NT2/D1 (cell line): ENCODE results near the gene MEIOB.
A peak's percentile ranks its signal among the peaks of the same experiment; 100 is the strongest.
"Not testable (repeated sequence)": the region's sequence is repeated elsewhere in the genome, so short reads cannot be mapped to it uniquely, and the experiment has no call there.

Experiments
- DNase-seq: peaks from one replicate; pipeline ENCODE4 v3.0.0-alpha.2; 2011; ENCODE audit warnings: low read depth, low spot score
- H3K27me3 ChIP-seq: 2 replicates; pipeline ENCODE4 v1.6.0; 2011; ENCODE audit warnings: mild to moderate bottlenecking; ENCODE audit not compliant: insufficient read length, insufficient read depth
- H3K36me3 ChIP-seq: 2 replicates; pipeline ENCODE4 v1.6.1; 2011; ENCODE audit warnings: mild to moderate bottlenecking, low read length, mixed read lengths; ENCODE audit not compliant: insufficient read depth, insufficient read length
- H3K4me1 ChIP-seq: 2 replicates; pipeline ENCODE4 v1.5.1; 2011; ENCODE audit not compliant: insufficient read depth, insufficient read length
- H3K4me3 ChIP-seq: 2 replicates; pipeline ENCODE4 v1.5.1; 2011; ENCODE audit warnings: low read depth; ENCODE audit not compliant: insufficient read length
- H3K9ac ChIP-seq: 2 replicates; pipeline ENCODE4 v1.6.0; 2011; ENCODE audit warnings: low read depth; ENCODE audit not compliant: insufficient read length
- H3K9me3 ChIP-seq: 2 replicates; pipeline ENCODE4 v1.5.1; 2011; ENCODE audit warnings: mild to moderate bottlenecking, low read length; ENCODE audit not compliant: insufficient read depth
- SUZ12 ChIP-seq: IDR thresholded peaks from 2 replicates; pipeline ENCODE4 v1.6.1; 2011; ENCODE audit not compliant: insufficient read length, insufficient read depth; ENCODE audit errors: extremely low read depth
- YY1 ChIP-seq: IDR thresholded peaks from 2 replicates; pipeline ENCODE4 v1.6.1; 2011; ENCODE audit not compliant: insufficient read length, insufficient read depth
- ZNF274 ChIP-seq: IDR thresholded peaks from 2 replicates; pipeline ENCODE4 v1.6.1; 2011; ENCODE audit warnings: mild to moderate bottlenecking, low read depth, low read length

Gene MEIOB

GRCh38 chr16:1871974-1872635 is at the start of gene MEIOB:
TSS of gene MEIOB (minus strand) at chr16:1872164. CDS start at chr16:1868175, 3,989 bp downstream.
- H3K4me3 ChIP-seq = peak within 1 kb of the TSS; percentile 43

GRCh38 chr16:1920727-1921171 is 48.8 kb upstream of the MEIOB start:
- Histone ChIP-seq H3K36me3 (no peaks in the 10 kb centered on the region), H3K9me3 (no peaks in the 10 kb centered on the region), H3K27me3 (peaks cover 60% of the 10 kb centered on the region), H3K4me1 (peaks cover 49% of the 10 kb centered on the region), H3K4me3 (no peak overlapping the region), H3K9ac (peak overlapping the region; percentile 7)
- no peak for TF ChIP-seq YY1
- TF ChIP-seq ZNF274 = no peak
- TF ChIP-seq SUZ12 = no peak
- peak; percentile 63 for DNase-seq

More at GRCh38 chr16:1871974-1872635, at the start of gene MEIOB:
- H3K4me1 ChIP-seq = no peaks in the 10 kb centered on the region
- TF ChIP-seq ZNF274 (no peak), SUZ12 (no peak), YY1 (no peak)
- H3K36me3 ChIP-seq = no peaks in the 10 kb centered on the region
- peaks cover 4% of the 10 kb centered on the region for H3K27me3 ChIP-seq
- DNase-seq = peak; percentile 61
- H3K9ac ChIP-seq = peak within 1 kb of the TSS; percentile 56
- no peaks in the 10 kb centered on the region for H3K9me3 ChIP-seq

GRCh38 chr16:1920122-1920521 is 48.2 kb upstream of the MEIOB start:
- not testable (repeated sequence) for H3K9me3 ChIP-seq, DNase-seq, H3K9ac ChIP-seq, H3K36me3 ChIP-seq, H3K4me3 ChIP-seq
- peaks cover 63% of the 10 kb centered on the region for H3K27me3 ChIP-seq
- peaks cover 47% of the 10 kb centered on the region for H3K4me1 ChIP-seq

GRCh38 chr16:1919327-1919998 is 47.5 kb upstream of the MEIOB start:
- H3K27me3 ChIP-seq = peaks cover 63% of the 10 kb centered on the region

GRCh38 chr16:1918351-1919326 is 46.7 kb upstream of the MEIOB start, which contains the start of gene HS3ST6:
TSS of gene HS3ST6 (minus strand) at chr16:1918415. CDS start at chr16:1918323, 92 bp downstream.
- H3K27me3 ChIP-seq = peaks cover 63% of the 10 kb centered on the region
- DNase-seq = no peak
- no peaks in the 10 kb centered on the region for H3K9me3 ChIP-seq
- peaks cover 47% of the 10 kb centered on the region for H3K4me1 ChIP-seq
- H3K4me3 ChIP-seq = peak within 1 kb of the TSS; percentile 47
- no peaks in the 10 kb centered on the region for H3K36me3 ChIP-seq
- peak within 1 kb of the TSS; percentile 74 for H3K9ac ChIP-seq
- no peak for TF ChIP-seq ZNF274
- TF ChIP-seq SUZ12 = no peak
- TF ChIP-seq YY1 = no peak

More at GRCh38 chr16:1919327-1919998, 47.5 kb upstream of the MEIOB start:
- no peak for DNase-seq
- Histone ChIP-seq H3K4me1 (peaks cover 50% of the 10 kb centered on the region), H3K4me3 (no peak overlapping the region), H3K36me3 (no peaks in the 10 kb centered on the region), H3K9me3 (no peaks in the 10 kb centered on the region), H3K9ac (no peak overlapping the region)
- TF ChIP-seq YY1 (no peak), ZNF274 (no peak), SUZ12 (no peak)

- Histone ChIP-seq H3K9ac (peak overlapping the region; percentile 74), H3K27me3 (peaks cover 56% of the 10 kb centered on the region), H3K4me1 (peaks cover 44% of the 10 kb centered on the region), H3K9me3 (no peaks in the 10 kb centered on the region), H3K36me3 (no peaks in the 10 kb centered on the region), H3K4me3 (peak overlapping the region; percentile 47)
- DNase-seq = no peak
- TF ChIP-seq SUZ12 (peak; percentile 80), YY1 (no peak)
Measured at GRCh38 chr16:1917665-1918350, 45.8 kb upstream of the MEIOB start.
